Left renal cortex interstitium (tissue), 4 donors: Measurements from ENCODE around the gene PODN. TPM values are rescaled to one million over a fixed set of nuclear protein-coding genes. Genes with fewer than 3 reads are reported as not detected.

ENCODE experiments used
- DNase-seq, 4 donors: peaks; one replicate each; pipeline ENCODE4 v3.0.0-alpha.2; 2013; ENCODE audit warnings: low read depth in 4 of 4, low spot score in 2 of 4, missing footprints in 1 of 4
- polyA plus RNA-seq, 4 donors: library from polyadenylated mRNA; unstranded; fragments of 120-200 nt; gene quantifications; one replicate each; pipeline ENCODE4 v1.2.1, GENCODE V29; 2013; ENCODE audit not compliant: insufficient read length in 4 of 4

The PODN gene
- polyA plus RNA-seq, 4 donors = 1.6 to 3.1 (median 2.2) TPM

DNA sequence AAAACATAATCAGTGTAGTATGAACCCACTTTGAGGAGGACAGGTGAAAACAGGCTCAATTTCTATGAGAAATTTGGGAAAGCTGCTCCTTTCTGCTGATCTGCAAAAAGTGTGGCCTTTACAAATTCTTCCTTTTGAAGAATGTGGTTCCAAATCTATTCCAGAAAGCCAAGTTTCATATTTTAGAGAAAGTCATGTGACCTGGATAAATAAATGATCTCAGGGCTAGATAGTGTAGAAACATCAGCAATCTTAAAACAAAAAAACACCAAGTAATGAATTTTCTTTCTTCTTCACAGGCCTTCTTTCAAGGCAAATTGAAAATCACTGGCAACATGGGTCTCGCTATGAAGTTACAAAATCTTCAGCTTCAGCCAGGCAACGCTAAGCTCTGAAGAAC is 11.7 kb upstream of the PODN start:
- no peak for DNase-seq

DNA sequence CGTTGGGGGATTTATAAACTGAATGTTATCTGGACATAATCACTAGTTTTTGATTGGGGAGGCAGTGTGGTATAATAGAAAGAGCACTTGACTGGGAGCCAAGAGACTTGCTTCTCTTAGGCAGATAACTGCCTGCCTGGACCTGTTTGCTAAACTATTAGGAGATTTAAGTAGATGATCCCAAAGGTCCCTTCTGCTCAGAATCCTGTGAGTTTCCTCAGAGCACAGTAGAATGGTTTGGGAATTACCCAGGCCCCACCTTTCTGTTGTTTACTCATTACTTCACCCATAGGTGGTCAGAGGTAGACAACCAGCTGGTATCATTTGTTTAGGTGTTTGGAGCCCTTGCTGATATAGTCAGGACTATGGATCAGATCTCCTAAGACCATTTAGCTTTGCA is 10.3 kb upstream of the PODN start:
- no peak for DNase-seq

DNA sequence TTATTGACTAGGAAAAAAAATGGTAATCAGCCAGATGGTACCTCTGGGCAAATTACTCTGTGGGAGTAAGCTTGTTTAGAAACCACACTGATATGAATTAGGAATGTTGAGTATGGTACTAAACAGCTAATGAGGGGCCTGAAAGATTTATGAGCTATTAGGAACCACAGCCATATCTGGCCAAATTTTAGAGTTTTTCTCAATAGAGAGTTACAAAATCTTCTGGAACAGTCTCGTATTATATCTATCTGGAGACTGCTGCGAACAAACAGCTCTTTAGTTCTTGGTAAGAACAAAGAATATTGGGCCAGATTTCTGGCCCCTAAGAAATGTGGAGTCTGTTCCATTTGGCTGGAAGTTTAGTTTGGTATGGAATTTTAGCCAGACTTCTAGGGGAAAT is 4.9 kb upstream of the PODN start:
- DNase-seq = no peak

DNA sequence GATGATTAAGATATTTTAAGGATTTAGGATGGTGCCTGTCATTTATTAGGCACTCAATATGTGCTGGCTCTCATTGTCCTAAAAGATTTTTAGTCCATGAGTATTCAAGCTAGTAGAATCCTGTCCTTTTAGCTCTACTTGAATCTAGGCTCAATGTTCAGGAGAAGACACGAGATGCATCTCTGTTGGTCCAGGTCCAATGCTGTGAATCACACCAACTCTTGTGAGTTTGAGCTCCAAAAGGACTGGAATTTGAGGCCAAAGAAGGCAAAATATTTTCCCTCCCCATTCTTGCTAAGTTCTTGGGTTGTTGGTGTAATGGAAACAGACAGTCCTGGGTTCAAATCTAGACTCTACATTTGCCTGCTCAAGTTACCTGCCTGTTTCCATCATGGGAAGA is 1.4 kb upstream of the PODN start:
- no peak for DNase-seq

DNA sequence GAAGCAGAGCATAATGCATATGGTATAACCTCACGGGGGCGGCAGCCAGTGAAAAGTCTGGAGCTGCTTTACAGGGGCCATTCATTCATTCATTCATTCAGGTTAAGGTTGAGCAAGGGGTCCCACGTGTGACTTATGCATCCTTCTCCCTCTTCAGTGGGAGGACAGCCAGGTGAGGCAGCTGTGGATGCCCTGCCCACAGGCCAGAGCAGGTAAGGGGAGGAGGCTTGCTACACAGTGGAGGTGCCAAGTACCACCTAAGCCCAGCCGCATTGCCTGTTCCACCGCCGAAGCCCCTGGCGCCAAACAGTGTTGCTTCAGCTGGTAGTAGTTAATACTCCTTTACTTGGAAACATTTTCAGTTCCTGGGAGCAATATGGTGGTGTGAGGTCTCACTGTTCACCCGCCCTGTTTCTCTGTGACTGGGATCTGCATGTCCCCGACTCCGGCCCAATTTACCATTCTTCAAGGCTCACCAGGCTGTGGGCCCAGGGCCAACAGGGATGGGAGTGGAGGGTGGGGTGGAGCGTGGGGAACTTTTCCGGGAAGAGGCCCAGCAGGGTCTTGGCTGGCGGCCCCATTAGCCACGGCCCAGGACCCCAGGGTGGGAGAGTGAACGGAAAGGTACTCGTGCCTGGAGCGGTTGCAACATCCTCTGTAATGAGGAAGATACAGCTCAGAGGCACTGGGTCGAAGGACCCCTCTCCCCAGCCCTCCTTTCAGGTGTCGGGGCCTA is 722 bp upstream of the PODN start:
- no peak for DNase-seq

DNA sequence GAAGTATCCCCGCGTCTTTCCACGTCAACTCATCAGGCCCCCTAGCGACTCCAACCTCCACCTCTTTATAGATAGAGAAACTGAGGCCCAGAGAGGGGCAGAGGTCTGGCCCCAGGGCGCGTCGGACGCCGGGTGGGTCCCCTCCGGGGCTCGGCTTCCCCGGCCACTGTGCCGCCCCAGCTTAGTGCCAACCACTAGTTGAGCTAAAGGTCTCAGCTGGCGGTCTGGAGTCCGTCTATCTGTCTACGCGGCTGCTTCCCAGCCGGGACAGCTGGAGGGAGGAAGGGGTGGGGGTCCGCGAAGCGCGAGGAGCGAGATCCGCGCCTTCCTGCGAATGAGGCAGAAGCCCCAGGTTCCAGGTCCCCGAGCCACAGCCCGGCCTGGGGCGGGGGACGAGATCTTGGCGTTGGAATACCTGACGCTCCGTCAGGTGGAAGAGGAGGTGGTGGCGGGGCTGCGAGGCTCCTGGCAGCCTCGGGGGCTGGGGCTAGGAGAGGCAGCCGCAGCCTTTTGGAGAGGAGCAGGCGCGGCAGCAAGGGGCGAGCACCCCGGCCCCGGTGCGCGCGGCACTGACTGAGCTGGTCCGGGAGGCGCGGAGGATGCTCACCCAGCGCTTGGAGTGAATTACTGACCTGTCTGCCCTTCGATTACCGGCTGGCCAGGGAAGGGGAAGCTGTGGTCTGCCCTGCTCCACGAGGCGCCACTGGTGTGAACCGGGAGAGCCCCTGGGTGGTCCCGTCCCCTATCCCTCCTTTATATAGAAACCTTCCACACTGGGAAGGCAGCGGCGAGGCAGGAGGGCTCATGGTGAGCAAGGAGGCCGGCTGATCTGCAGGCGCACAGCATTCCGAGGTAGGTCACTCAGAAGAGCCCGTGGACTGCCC is 937 bp downstream of the PODN start:
- no peak for DNase-seq

DNA sequence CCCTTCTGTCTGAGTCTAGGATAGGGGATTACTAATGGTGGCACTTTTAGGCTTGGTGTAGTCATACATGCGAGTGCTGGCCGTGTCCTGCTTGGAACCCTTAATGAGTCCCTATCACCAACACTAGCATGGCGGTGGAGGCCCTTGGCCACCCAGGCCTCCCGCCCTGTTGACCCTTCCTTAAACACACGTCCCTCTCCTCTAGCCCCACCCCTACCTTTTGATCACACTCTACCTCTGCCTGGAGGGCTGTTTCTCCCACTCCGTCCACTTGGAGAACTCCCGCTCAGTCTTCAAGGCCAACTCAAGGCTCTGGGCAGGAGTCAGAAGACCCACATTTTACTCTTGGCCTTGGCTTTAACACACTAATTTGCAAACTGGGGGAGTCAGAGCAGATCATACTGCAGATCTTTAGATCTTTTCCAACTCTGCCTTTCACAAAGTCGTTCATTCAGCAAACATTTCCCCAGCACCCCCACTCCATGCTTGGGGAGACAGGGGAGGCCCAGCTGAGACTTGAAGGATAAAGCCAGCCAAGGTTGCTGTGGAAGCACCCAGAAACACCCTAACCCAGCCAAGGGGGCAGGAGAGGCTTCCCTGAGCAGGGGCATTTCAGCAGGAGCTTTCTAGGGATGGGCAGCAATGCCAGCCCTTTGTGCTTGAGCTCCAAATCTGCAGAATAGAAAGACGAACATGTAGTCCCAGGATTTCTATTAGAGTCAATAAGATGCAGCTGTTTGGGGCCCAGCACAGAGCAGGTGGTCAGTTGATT is 1.9 kb downstream of the PODN start:
- DNase-seq = no peak

DNA sequence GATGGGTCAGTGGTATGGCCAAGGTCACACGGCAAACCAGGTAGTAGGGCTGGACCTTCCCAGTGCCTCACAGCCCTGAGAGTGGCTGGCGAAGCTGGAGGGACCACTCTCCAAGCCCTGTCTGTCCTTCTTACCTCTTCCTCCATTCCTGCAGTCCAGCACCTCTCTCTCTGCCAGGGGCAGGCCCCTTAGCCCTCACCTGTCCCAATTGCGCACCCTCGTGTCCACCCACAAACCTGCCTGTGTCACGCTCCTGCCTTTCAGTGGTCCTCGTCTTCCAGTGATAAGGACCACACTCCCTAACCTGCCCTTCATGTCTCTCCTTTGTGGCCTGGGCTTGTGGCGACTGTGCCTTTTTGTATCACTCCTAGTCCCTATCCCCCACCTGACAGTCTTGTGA is 3.4 kb downstream of the PODN start:
- no peak for DNase-seq

DNA sequence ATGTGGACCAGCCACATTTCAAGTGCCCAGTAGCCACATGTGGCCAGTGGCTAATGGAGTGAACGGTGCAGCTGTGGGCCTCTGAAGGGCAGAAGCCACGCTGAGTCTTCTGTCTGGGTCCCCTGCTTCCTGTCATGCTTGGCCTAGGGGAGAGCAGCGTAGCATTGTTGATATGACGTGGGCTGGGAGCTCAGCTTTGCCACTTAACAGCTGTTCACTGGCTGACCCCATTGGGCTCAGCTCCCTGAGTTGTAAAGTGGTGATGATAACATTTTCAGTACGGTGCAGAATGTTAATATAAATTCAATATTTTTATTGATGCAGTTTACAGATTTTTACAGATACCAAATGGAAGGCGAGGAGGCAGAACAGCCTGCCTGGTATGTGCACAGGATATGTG is 4.5 kb downstream of the PODN start:
- DNase-seq = no peak

DNA sequence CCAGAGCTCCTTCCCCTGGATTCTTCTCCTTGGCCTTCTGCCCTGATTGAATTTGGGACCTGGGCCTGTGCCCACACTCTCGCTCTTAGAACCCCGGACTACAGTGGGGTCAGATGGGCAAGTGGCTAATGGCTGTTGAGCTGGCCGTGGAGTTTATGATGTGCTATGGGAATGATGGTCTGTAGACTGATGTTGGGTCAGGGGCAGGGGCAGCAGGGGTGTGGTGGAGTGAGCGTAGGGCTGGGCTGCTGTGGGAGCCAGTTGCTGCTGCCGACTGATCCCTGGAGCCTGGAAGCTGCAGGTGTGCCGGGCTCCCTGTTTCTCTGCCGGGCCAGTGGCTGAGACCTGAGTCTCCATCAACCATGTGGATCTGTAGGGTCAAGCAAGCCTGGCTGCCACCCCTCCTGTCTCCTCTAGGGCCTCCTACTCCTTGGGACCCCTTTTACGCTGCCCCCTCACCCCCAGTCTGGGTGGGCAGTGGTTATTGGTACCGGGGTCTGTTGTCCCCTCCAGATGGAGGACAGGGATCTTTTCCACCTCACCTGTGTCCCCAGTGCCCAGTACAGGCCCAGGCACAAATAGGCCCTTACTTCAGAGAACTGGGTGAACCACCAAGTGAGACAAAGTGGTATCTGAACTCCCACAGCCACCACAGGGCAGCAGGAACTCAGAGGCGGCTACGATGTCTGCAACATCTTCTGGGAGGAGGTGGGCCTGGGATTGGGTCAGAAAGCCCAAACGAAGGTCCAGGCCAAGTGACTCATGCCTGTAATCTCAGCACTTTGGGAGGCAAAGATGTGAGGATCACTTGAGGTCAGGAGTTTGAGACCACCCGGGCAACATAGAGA is 5.1 kb downstream of the PODN start:
- no peak for DNase-seq

DNA sequence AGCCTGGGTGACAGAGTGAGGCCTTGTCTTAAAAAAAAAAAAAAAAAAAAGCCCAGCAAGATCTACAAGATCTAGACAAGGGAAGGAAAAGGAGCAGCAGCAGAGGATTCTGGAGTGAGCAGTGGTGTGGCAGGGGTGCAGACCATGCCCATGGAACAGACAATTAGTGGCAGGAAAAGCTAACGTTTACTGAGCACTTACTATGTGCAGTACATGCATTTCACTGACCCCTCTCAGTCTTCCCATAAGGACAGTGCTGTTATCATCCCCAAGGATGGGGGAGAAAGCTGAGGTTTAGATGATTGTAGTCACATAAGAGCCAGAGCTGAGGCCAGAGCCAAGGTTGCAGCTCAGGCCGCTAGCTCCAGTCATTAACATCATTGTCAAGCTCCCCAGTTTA is 5.9 kb downstream of the PODN start:
- DNase-seq = no peak

DNA sequence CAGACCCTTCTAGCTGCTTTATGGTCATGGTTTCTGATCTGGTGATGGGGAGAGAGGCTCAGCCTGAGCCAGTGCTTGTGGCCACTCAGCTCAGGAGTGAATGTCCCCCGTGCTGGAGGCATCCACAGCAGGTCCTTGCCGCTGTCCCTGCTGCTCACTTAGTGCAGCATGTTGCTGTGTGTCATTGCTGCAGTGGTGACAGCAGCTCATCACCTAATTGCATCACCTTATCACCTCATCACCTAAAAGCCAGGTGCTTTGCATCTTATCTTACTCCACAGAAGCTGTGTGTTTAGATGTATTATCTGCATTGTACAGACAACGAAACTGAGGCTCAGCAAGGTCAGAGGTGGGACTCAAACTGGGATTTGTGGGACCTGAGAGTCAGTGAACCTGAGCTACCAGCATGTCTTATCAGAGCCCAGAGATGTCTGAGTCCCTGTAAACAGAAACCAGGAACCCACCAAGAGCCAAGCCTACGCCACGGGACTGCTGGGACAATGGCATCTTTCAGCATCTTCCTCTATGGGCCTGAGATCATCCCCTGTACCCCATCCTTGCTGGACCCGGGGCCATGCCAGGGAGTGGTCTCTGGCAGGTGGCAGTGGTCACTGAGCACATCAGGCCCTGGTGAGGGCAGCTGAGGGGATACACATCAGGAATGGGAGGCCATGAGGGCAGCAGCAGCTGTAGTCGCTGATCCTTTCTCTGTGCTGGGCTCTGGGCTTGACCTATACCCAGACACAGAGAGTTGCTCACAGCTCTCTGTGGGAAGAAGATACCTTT is 6.5 kb downstream of the PODN start:
- no peak for DNase-seq

DNA sequence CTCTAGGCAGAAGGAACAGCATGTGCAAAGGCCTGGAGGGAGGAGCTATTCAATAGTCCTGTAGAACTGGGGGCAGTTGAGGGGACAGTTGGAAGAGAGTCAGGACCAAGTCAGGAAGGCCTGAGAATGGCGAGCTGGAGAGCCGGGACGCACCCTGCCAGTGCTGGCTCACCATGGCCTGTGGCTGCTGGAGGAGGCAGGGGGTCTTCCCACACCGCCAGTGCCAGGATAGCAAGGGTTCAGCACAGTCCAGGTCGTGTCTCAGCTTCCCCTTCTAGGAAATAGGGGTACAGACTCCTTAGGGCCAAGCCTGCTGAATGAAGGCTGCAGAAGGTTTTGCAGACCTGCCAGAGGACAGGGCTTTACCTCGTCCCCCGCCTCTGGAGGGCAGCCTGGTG is 7.3 kb downstream of the PODN start:
- no peak for DNase-seq

DNA sequence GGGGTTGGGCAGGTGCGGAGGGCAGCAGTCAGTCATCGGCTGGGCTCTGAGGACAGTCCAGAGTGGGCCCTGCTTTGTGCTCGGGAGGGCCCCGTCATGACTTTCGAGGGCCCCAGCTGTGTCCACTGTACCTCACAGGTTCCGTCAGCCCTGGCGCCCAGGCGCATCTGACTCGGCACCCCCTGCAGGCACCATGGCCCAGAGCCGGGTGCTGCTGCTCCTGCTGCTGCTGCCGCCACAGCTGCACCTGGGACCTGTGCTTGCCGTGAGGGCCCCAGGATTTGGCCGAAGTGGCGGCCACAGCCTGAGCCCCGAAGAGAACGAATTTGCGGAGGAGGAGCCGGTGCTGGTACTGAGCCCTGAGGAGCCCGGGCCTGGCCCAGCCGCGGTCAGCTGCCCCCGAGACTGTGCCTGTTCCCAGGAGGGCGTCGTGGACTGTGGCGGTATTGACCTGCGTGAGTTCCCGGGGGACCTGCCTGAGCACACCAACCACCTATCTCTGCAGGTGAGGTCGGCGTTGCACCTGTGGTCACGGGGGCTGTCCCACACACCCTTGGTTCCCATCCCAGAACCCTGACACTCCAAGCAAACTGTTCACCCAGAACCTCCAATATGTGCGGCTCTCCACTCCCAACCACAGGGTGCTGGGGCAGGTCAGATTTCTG is 7.8 kb downstream of the PODN start:
- DNase-seq = no peak

DNA sequence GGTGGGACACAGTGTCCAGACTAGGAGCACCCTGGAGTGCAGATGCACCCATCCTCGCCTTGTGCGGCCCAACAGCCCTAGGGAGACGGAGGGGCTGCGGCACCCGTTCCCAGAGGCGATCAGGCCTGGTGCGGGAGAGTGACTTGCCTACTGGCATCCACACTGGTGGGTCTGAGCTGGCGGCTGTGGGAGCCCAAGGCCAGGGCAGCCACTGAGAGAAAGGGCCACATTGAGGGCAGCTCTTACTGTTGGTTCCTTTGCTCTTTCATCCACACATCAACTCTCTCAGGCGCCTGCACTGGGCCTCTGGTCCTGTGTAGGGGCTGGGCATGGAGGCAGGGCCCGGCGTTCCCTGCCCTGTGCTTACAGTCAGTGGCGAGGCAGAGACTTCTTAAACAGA is 8.6 kb downstream of the PODN start:
- no peak for DNase-seq

DNA sequence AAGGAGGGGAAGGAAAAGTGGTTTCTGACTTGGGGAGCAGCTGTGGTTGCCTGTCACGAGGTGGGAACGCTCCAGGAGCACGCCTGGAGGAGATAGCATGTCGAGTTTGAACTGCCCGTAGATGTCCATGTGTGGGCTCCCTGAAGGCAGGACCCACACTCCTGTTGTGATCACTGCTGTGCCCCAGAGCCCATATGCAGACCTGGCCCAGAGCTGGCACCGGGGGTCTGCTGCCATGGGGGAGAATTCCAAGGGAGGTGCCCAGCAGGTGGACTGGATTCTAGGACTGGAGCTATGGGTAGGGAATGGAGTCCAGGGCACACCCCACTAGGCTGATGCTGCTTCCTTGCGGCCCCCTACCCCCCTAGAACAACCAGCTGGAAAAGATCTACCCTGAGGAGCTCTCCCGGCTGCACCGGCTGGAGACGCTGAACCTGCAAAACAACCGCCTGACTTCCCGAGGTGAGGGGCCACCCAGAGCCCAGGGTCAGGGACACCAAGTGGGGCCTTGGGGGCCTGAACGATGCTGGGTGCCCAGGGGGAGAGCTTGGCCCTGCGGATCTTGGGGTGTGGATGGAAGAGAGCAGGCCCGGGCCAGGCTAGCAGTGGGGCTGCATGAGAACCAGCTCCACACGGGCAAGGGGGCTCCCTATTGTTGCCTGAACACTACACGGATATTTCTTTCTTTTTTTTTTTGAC is 9.3 kb downstream of the PODN start:
- DNase-seq = no peak

DNA sequence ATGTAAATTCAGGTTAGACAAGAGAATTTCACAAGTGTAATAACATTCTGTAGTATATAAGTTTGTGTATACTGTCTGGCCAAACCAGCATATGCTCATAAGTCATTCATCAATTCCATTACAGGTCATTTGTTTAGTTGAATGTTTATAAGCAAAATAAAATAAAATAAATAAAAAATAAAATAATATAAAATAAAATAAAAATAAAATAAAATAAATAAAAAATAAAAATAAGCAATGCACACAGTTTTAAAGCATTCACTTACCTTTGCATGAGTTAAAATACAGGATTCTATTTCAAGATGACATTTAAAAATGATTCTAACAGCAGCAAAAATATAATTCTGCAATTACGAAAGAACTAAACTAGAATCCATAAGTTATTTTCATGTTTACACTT is 9.9 kb downstream of the PODN start:
- DNase-seq = no peak

DNA sequence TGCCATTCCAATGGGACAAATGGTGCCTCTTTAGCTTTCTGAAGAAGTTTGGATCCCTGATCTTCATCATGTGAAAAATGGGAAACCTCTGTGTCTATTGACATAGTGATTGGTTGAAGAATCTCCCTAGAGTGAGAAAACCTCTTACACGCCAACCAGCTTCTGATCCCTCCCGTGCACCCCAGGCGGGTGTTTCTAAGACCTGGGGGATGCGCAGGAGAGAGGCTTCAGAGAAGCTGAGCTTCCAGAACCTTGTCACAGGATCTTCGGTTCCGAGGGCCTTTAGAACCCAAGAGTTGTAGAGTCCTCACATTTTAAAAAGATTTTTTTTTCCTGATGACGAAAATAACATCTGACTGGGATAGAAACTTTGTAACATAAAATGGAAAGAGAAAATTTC is 11.3 kb downstream of the PODN start:
- DNase-seq = no peak
